22Rv1 (cell line): ENCODE measurements around the gene CRACR2B.

Experiments
- CTCF ChIP-seq: fragments of 450-650 bp; IDR thresholded peaks from 2 replicates; pipeline ENCODE4 v1.5.1; 2017; ENCODE audit warnings: mild to moderate bottlenecking
- ZFX ChIP-seq: fragments of 450-650 bp; IDR thresholded peaks from 2 replicates; pipeline ENCODE4 v1.6.1; 2017; ENCODE audit warnings: antibody characterized with exemption, borderline replicate concordance

- TF ChIP-seq CTCF (no peak), ZFX (no peak)
Observed at GRCh38 chr11:818396-819128, 9.2 kb upstream of the CRACR2B start, which contains the start of gene PNPLA2.
